GM18907 (cell line): Measurements from ENCODE around the gene CST3.
"Not testable (repeated sequence)": the region's sequence is repeated elsewhere in the genome, so short reads cannot be mapped to it uniquely, and the experiment has no call there.

Experiments
- ATAC-seq: cut with Tn5 transposase; IDR thresholded peaks from one replicate; pipeline ENCODE4 v1.9.1; 2021; ENCODE audit warnings: mild to moderate bottlenecking, moderate library complexity; ENCODE audit not compliant: unreplicated experiment

The CST3 gene, protein sequence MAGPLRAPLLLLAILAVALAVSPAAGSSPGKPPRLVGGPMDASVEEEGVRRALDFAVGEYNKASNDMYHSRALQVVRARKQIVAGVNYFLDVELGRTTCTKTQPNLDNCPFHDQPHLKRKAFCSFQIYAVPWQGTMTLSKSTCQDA

GRCh38 chr20:23637282-23638221, at the start of gene CST3:
Gene CST3, minus strand, starts transcription at chr20:23637955. Its CDS starts 93 bp downstream, at chr20:23637862.
- peak; percentile 52 for ATAC-seq

GRCh38 chr20:23686046-23686750, 48.4 kb upstream of the CST3 start:
- ATAC-seq: no peak

- not testable (repeated sequence) for ATAC-seq
Observed at GRCh38 chr20:23685529-23685896, 47.8 kb upstream of the CST3 start.

GRCh38 chr20:23684261-23684660, 46.5 kb upstream of the CST3 start:
- no peak for ATAC-seq

GRCh38 chr20:23683807-23684206, 46.1 kb upstream of the CST3 start:
- no peak for ATAC-seq

GRCh38 chr20:23683281-23683680, 45.5 kb upstream of the CST3 start:
- ATAC-seq: no peak

GRCh38 chr20:23680146-23680545, 42.4 kb upstream of the CST3 start:
- ATAC-seq: no peak

DNA sequence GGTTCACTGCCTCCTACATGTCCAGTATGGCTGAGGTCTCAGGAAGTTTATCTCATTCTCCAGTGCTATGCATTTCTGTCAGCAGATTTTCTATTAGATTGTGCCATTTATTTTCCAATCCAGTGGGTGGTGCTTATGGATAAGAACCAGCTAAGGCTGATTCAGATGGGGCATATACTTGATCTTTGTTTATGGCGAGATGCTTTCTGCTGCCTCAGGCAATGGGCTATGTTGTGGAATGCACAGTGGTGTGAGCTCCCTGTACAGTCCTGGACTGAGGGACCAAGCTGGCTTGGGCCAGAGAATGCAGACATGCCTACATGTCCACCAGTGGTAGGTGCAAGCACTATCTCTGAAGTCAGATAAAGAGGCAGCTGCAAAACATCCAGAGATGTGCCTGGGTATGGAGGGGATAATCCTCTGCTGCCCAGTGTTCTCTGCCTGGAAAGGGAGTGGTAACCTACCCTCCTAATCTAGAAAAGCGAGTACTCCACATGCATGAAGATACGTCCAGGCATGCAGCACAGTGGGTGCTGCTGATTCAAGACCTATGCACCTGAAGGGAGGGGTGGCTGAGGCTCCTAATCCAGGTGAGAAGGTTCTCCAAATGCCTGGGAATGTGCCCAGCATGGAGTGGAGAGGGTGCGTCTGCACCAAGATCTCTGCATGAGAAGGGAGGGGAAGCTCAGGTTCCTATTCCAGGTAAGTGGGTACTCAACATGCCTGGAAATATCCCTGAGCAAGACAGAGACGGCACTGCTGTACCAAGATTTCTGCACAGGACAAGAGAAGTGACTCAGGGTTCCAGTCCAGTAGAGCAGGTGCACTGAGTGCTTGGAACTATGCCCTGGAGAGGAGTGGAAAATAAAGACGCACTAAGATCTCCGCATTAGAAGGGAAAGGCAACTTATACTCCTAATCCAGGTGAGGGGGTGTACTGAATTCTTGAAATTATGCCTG, 41.7 kb upstream of the CST3 start:
- ATAC-seq: no peak

- ATAC-seq: no peak
Observed at GRCh38 chr20:23673209-23673608, 35.5 kb upstream of the CST3 start.

GRCh38 chr20:23672158-23672557, 34.4 kb upstream of the CST3 start:
- ATAC-seq: no peak

GRCh38 chr20:23671479-23671878, 33.7 kb upstream of the CST3 start:
- no peak for ATAC-seq

- no peak for ATAC-seq
Observed at GRCh38 chr20:23670361-23670760, 32.6 kb upstream of the CST3 start.

DNA sequence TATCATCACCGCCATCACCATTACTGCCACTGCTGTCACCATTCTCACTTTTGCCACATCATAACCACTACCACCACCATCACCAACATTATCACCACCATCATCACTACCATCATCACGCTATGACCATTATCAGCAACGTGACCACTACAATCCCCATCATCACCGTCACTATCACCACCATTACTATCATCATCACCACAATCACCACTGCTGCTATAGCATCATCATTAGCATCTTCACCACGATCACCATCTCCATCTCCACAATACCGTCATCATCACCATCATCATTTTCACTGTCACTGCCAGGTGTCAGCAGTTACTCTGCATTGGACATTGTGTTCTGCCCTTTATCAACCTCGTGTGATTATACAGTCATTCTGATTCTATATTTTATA, 32.1 kb upstream of the CST3 start:
- ATAC-seq: no peak

GRCh38 chr20:23669327-23669726, 31.6 kb upstream of the CST3 start:
- ATAC-seq: no peak

DNA sequence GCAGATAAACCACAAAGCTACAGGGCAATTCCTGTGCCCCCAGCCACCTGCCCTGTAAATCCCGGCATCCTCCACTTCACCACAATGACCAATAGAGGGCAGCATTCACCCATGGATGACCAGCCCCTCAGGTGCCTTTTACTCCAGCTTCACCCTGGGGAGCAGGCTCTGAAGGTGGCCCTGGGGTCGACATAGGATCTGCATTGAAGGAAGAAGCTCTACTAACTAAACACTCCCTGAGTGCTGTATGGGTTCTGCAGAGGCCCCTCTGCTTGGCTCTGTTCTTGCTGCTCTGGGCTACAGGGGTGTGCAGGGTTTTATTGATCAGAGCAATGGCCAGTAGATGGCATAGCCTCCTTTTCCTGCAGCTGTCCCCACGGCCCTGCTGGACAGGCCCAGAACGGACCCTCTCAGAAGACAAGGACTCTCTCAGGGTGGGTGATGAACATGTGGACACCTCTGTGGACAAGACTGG, 30.8 kb upstream of the CST3 start:
- peak; percentile 75 for ATAC-seq

- no peak for ATAC-seq
Observed at GRCh38 chr20:23667666-23668065, 29.9 kb upstream of the CST3 start.

DNA sequence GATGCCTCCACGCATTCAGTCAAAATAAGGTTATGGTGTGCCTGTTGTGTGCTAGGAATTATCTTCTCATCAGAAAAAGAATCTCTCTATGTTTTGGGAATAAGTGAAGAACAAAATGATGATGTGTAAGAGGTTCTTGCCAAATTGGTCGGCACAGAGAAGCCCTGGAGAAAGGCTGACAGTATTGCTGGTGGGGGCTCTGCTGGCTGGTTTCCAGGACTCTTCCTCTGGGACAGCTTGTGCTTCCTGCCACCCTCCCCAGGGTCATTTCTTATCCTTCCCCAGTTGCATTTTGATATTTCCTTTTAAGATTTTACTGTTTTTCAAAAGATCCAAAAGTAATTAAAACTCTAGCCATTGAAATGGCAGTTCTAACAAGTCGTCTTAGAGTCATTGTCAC, 28.9 kb upstream of the CST3 start:
- ATAC-seq: no peak

DNA sequence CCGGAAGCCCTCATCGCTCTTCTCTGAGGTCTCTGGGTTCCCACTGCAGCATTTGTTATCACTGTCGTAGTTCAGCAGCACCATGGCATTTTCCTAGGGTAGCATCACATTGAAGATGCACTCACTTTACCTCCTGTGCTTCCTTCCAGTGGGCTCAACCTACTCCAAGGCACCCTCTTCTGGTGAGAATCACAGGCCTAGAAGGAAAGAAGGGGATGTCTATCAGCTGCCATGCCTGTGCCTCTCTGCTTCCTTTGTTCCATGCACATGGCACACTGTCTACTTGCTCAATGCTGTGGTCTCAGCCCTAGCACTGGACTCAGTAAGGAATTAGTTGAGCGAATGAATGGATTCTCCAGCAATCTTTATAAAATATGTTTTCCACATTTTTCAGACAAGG, 28.4 kb upstream of the CST3 start:
- ATAC-seq: no peak

DNA sequence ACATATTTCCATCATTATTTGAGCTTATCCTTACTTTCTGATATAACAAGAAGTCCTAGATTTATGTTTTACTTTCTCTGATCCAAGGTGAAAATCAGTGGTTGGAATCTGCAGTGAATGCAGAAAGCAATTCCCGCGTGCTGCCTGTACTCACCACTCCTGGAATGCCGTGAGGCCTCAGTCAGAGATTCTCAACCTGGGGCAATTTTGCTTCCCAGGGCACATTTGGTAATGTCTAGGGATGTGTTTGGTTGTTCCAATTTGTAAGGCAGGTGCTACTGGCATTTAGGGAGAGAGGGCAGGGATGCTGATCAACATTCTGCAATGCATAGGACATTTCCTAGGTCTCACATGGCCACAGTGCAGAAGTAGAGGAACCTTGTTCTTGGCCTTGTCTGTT, 27.2 kb upstream of the CST3 start:
- no peak for ATAC-seq

GRCh38 chr20:23664046-23664445, 26.3 kb upstream of the CST3 start:
- ATAC-seq: not testable (repeated sequence)

DNA sequence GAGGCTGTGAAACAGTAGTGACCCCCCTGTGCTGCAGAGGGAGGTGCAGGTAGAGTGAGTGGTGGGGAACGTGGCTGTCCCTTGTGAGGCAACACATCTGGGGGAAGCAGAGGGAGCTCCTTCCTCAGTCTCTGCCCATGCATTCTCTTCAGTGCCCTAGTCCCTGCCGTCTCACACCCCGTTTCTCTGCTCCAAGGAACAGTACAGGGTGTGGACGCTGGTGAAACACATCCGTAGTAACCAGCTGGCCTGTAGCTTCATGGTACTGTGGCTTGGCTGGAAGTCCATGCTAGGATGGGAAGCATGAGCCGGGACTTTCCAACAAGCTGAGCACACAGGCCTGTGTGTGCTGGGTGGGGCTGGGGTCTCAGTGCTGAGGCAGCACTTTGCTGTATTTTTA, 25.4 kb upstream of the CST3 start:
- ATAC-seq: no peak
